Activated B cell treated with CpG ODN at 0.5 μM for 24 hours (primary cell): Measurements from ENCODE around the gene IQSEC1. TPM values are rescaled to one million over a fixed set of nuclear protein-coding genes. Genes with fewer than 3 reads are reported as not detected.

Source experiments
- ATAC-seq: fragments of 200-7000 bp; cut with Tn5 transposase; one replicate; pipeline ENCODE4 v1.10.0; 2021; ENCODE audit warnings: low read depth, mild to moderate bottlenecking, moderate library complexity
- CTCF ChIA-PET: fragments of 350-600 bp; sonication (Branson Sonifier 250); formaldehyde crosslinking; loops from one replicate; lab custom pipeline; 2021; ENCODE audit warnings: antibody characterized with exemption; lab: Charles Lee
- POLR2A ChIA-PET: fragments of 350-600 bp; sonication (Branson Sonifier 250); formaldehyde crosslinking; loops from one replicate; lab custom pipeline; 2021; ENCODE audit warnings: antibody characterized with exemption; lab: Charles Lee
- DNase-seq: peaks from one replicate; pipeline ENCODE4 v3.0.0; 2022
- H3K27ac Mint-ChIP-seq: one replicate; pipeline ENCODE4 v1.8.0; 2020; ENCODE audit warnings: mixed read lengths
- H3K27me3 Mint-ChIP-seq: one replicate; pipeline ENCODE4 v1.8.0; 2021; ENCODE audit warnings: mixed read lengths
- H3K36me3 Mint-ChIP-seq: one replicate; pipeline ENCODE4 v1.8.0; 2021; ENCODE audit warnings: low read depth, mixed read lengths
- H3K4me1 Mint-ChIP-seq: one replicate; pipeline ENCODE4 v1.8.0; 2021; ENCODE audit warnings: mixed read lengths
- H3K4me3 Mint-ChIP-seq: one replicate; pipeline ENCODE4 v1.8.0; 2020; ENCODE audit warnings: mild to moderate bottlenecking, mixed read lengths
- H3K9me3 Mint-ChIP-seq: one replicate; pipeline ENCODE4 v1.8.0; 2020; ENCODE audit warnings: mixed read lengths
- intact Hi-C: fragments of 100-400 bp; cut with micrococcal nuclease; formaldehyde crosslinking; loops from one replicate; pipeline ENCODE4 v1.15.1; 2024
- total RNA-seq: library from RNA; stranded (reverse); gene quantifications from 2 replicates; pipeline ENCODE4 v1.2.3, GENCODE V29; 2022
- TF ChIP-seq, protein P1 (sequence below): fragments of 200-600 bp; IDR thresholded peaks from one replicate; pipeline ENCODE4 v1.8.0; 2022; ENCODE audit warnings: antibody characterized with exemption, mild to moderate bottlenecking

The IQSEC1 gene
- total RNA-seq, 1 donor from 2014 or later: 296 TPM

GRCh38 chr3:13044496-13045240, 28.6 kb downstream of the IQSEC1 start:
- TF ChIP-seq, protein P1, sequence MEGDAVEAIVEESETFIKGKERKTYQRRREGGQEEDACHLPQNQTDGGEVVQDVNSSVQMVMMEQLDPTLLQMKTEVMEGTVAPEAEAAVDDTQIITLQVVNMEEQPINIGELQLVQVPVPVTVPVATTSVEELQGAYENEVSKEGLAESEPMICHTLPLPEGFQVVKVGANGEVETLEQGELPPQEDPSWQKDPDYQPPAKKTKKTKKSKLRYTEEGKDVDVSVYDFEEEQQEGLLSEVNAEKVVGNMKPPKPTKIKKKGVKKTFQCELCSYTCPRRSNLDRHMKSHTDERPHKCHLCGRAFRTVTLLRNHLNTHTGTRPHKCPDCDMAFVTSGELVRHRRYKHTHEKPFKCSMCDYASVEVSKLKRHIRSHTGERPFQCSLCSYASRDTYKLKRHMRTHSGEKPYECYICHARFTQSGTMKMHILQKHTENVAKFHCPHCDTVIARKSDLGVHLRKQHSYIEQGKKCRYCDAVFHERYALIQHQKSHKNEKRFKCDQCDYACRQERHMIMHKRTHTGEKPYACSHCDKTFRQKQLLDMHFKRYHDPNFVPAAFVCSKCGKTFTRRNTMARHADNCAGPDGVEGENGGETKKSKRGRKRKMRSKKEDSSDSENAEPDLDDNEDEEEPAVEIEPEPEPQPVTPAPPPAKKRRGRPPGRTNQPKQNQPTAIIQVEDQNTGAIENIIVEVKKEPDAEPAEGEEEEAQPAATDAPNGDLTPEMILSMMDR: no peak
- Mint-ChIP-seq H3K27ac (peak overlapping the region; percentile 90), H3K36me3 (peaks cover 9% of the 10 kb centered on the region), H3K27me3 (no peaks in the 10 kb centered on the region), H3K4me1 (peaks cover 76% of the 10 kb centered on the region), H3K4me3 (no peak overlapping the region), H3K9me3 (no peaks in the 10 kb centered on the region)
- ChIA-PET POLR2A (interaction anchor here (2.5 to 5.5 kb wide), 3 partner anchors 21 to 36 kb away, joined by 14 to 170 read pairs (median 17); no protein-coding TSS in a partner anchor), CTCF (no interaction called here)
- ATAC-seq (no peak), DNase-seq (no peak)
- intact Hi-C loops: no loop called here

DNA sequence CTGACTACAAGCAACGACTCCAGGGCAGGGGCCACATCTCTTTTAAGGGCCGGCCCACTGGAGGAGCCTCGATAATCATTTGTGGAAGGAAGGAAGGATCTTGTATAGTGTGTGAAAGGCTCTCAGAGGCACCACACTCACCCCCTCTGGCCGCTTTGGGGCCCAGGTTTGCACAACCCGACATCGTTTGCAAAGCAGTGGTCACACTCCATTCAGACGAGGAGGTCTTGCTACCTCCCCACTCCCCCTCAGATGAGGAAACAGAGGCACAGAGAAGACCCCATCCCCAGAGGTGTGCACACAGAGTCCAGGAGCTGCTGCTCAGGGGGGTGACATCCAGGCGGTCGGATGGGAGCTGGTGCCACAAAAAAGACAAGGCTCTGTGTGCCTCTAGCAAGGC, 29.6 kb downstream of the IQSEC1 start:
- Mint-ChIP-seq H3K4me1 (peaks cover 69% of the 10 kb centered on the region), H3K4me3 (no peak overlapping the region), H3K9me3 (no peaks in the 10 kb centered on the region), H3K36me3 (peaks cover 9% of the 10 kb centered on the region), H3K27ac (peak overlapping the region; percentile 35), H3K27me3 (no peaks in the 10 kb centered on the region)
- ChIA-PET POLR2A (interaction anchor here (5.5 kb wide), 1 partner anchor 22 kb away, joined by 170 read pairs; no protein-coding TSS in a partner anchor), CTCF (no interaction called here)
- DNase-seq: no peak
- ATAC-seq: no peak
- TF ChIP-seq, protein P1: no peak
- intact Hi-C loops: no loop called here

- peaks cover 60% of the 10 kb centered on the region for H3K4me1 Mint-ChIP-seq
- H3K9me3 Mint-ChIP-seq: no peaks in the 10 kb centered on the region
- DNase-seq (no peak), ATAC-seq (no peak)
- no peaks in the 10 kb centered on the region for H3K27me3 Mint-ChIP-seq
- H3K4me3 Mint-ChIP-seq: no peak overlapping the region
- ChIA-PET CTCF (no interaction called here), POLR2A (interaction anchor here (5.5 kb wide), 1 partner anchor 21 kb away, joined by 170 read pairs; no protein-coding TSS in a partner anchor)
- TF ChIP-seq, protein P1: no peak
- H3K27ac Mint-ChIP-seq: no peak overlapping the region
- intact Hi-C loops: no loop called here
- H3K36me3 Mint-ChIP-seq: peaks cover 9% of the 10 kb centered on the region
Observed at GRCh38 chr3:13042715-13043271, 30.4 kb downstream of the IQSEC1 start.

DNA sequence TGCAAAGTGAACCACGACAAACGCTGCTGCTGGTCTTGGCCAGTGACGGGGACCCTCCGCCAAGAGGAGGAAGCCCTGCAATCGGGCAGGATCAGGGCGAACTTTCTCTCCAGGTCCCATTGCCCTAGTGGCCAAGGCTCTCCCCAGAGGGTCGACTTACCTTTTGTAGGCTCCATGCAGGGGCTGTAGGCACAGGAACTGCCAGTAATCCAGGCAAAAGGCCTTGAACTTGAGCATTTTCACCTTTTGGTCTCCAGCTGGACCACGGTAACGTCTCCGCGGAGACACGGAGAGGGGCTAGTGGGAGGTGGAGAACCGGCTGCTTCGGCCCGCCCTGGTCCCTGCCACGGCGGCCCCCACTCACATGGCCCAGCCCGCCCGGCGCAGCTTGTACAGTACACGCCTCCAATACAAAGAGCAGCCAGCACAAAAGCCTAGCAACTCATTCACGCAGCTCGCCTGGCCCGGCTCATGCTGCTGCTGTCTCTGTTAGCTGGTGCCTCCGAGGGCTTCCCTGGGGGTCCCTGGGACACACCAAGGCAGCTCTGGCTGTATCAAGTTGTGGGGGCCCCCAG, 31.0 kb downstream of the IQSEC1 start:
- ChIA-PET POLR2A (no interaction called here), CTCF (no interaction called here)
- H3K4me1 Mint-ChIP-seq: peaks cover 54% of the 10 kb centered on the region
- no peak overlapping the region for H3K4me3 Mint-ChIP-seq
- H3K27me3 Mint-ChIP-seq: no peaks in the 10 kb centered on the region
- DNase-seq (no peak), ATAC-seq (no peak)
- TF ChIP-seq, protein P1: no peak
- no peaks in the 10 kb centered on the region for H3K9me3 Mint-ChIP-seq
- no peak overlapping the region for H3K27ac Mint-ChIP-seq
- H3K36me3 Mint-ChIP-seq: peaks cover 12% of the 10 kb centered on the region
- intact Hi-C loops: no loop called here
